GM21390 (cell line): ENCODE data around the gene CAMK1D.
"Not testable (repeated sequence)": the region's sequence is repeated elsewhere in the genome, so short reads cannot be mapped to it uniquely, and the experiment has no call there.

Source experiments
- ATAC-seq: cut with Tn5 transposase; IDR thresholded peaks from one replicate; pipeline ENCODE4 v1.9.1; 2021; ENCODE audit not compliant: unreplicated experiment

CAMK1D gene

DNA sequence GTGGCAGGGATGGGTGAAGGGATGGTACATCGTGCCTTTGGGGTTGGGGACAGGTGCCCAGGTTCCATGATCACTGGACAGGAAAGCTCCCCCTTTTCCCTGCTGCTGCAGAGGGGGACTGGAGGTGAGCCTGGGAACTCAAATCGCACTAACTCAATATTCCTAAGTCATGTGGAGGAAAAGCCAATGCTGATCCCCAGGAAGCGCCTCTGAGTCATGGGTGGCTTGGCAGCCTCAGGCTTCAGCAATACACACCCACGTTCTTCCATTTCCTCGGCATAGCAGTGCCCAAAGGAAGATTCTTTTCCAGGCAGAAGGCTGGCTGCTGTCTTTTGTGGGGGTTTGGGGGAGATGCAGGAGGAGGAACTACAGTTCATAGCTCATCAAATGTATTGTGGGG, 486.4 kb downstream of the CAMK1D start:
- no peak for ATAC-seq

DNA sequence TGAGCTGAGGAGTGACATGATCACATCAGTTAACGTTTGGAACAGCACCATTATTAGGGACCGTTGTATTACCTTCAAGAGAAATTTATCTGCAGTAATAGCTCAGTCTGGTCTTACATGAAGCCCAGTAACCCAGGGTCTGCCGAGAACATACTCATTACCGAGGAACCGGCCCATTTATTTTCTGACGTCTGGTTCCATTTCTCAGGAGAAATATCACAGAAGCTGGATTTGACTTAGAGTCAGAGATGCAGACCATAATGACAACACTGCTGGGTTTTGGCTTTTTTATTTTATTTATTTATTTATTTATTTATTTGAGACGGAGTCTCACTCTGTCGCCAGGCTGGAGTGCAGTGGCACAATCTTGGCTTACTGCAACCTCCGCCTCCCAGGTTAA, 489.0 kb downstream of the CAMK1D start:
- no peak for ATAC-seq

GRCh38 chr10:12838995-12839927, 489.9 kb downstream of the CAMK1D start:
- ATAC-seq: no peak

- no peak for ATAC-seq
Observed at GRCh38 chr10:12839941-12840611, 490.7 kb downstream of the CAMK1D start.

DNA sequence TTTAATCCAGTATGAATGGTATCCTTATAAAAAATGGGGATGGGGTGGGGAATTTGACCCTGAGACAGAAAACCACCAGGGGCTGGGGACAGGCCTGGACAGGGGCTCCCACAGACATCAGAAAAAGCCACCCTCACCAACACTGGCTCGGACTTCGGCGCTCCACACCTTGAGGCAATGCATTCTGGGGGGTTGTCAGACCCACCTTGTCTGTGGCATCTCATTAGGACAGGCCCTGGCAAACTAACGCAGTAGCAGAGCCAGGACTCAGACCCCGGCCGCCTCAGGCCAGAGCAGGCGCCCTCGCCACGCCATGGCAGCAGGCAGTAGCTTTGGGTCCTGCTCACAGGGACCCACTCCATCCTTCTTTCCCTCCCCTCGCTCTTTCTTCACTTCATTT, 492.1 kb downstream of the CAMK1D start:
- no peak for ATAC-seq

DNA sequence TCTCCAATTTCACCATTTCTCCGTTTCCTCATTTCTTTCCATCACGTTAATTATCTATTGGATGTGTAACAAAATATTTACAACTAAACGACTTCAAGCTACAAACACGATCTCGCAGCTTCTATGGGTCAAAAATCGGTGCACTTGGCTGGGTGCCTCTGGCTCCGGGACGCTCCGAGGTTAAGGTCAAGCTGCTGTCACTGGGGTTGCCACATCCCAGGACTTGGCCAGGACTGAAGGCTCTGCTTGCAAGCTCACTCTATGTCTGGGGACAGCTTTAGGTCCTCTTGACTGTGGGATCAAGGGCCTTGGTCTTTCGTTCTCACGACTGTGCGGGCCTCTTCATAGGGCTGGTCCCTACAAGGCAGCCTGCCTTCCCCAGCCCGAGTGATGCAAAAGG, 492.5 kb downstream of the CAMK1D start:
- no peak for ATAC-seq

GRCh38 chr10:12842310-12842709, 493.0 kb downstream of the CAMK1D start:
- ATAC-seq: no peak

DNA sequence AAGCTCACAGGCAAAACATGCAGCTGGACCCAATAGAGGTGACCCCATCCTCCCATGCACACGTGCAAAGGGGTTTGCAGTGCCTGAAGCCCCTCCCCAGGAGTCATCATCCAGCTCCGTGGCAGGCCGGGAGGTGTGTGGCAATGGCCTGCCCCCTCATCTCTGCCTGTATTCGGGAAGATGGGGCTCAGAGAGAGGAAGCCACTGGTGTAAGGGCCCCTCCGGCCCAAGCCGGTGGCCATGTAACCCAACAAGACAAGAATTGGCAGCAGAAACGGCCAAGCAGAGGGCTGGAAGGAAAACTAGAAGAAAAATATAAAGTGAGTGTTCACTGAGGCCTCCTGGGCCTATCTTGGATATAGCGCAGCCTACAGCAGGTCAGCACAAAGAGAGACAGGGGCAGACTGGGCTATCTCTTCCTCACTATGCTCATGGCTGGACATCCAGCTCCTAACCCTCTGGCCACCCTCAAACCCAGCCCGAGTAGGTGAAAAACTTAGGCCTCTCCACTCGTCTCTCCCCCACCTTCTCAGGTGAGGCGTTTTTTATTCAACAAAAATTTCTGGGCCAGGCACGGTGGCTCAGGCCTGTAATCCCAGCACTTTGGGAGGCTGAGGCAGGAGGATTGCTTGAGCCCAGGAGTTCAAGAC, 494.1 kb downstream of the CAMK1D start:
- no peak for ATAC-seq

DNA sequence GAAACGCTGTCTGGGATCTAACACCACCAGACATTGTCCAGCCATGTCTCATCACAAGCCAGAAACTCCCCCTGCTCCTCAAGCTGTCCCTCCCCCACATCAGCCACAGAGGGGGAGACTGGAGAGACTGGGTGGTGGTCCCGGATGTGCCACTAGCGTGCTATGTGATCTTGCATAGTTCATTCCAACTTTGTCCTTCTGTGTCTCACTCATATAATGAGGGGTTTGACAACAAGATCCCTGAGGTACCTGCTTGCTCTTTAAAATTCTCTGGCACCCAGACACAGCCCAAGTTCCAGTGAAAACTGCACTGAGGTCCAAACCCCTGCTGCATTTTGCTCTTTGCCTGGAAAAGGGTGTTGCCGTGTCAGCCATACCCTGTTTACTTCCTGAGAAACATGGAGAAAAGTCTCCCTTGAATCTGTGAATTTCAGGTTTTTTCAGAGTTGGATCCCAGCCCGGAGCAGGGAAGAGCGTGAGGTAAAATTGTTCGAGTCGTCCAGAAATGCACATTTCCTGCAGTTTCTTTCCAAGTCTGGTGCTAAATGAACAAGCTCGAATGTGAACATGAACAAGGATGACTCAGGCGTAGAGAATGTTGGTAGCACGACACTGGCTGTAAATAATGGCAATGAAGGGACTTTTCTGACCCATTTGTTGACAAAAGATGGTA, 495.6 kb downstream of the CAMK1D start:
- ATAC-seq: no peak

DNA sequence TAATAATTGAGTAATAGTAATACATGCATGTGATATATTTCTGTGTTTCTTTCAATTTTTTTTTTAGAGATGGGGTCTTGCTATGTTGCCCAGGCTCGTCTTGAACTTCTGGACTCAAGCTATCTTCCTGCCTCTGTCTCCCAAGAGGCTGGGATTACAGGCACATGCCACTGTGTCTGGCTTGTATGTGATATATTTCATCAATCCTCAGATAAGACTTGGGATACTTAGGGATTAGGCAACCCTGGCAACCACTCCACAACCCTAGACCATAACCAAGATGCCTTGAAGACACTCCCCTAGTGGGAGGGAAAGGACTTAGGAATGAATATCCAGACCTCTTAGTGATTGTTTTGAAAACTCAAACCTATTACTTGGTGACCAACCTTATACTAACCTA, 497.4 kb downstream of the CAMK1D start:
- ATAC-seq: no peak

GRCh38 chr10:12847361-12847975, 498.1 kb downstream of the CAMK1D start:
- ATAC-seq: no peak

GRCh38 chr10:12848439-12849173, 499.3 kb downstream of the CAMK1D start:
- ATAC-seq: no peak

GRCh38 chr10:12849319-12850181, 500.2 kb downstream of the CAMK1D start:
- no peak for ATAC-seq

DNA sequence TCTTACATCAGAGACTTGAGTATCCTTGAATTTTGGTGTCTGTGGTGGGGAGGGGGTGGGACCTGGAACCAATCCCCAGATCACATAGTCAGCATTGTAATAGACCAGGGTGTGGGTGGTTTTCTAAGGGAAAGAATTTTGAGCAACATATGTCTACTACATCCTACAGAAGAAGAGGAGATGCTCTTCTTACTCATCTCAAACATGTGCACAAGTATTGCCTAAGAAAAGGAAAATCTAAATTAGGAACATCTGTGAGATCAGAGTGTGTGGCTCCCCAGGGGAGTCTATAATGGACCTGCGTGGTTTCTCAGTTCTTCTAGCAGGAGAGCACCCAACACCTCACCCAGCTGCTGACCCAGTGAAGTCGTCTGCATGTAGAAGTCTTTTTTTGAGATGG, 503.3 kb downstream of the CAMK1D start:
- no peak for ATAC-seq

DNA sequence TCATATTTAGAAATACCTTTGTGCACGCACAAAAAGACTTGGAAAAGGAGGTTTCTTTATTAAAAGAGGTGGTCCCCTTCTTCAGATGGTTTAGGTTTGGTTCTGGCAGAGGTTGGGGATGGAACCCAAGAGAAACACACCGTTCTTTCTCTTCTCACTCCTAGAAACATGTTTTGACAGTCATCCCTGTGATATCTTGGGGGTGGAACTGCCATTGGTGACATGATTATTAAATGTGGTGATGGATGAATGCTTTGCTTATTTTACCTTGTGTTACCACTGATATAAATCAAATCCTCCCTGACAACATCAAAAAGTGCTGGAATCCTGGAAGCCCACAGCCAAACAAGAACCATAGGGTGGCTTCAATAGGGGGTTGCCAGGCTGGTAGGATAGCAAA, 505.6 kb downstream of the CAMK1D start:
- ATAC-seq: no peak

DNA sequence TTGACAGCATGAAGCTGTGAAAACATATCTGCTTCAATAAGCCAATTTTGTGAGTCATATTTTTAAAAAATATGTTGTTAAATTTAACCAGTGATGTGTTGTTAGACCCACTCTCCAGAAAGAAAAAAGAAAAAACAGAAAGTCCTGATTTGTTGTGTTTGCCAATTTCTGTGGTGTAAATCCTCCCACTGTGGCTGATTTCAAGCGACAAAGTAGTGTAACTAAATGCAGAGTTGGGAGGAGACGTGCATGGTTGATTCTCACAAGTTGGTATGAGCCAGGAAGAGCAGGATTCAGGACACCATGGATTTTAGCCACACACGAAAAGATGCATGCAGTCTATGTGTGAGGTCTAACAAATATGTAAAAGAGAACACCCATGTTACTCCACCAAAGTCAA, 513.1 kb downstream of the CAMK1D start:
- no peak for ATAC-seq

GRCh38 chr10:12865515-12865914, 516.2 kb downstream of the CAMK1D start:
- not testable (repeated sequence) for ATAC-seq

- no peak for ATAC-seq
Observed at GRCh38 chr10:12868229-12868628, 518.9 kb downstream of the CAMK1D start.

GRCh38 chr10:12869427-12869826, 520.1 kb downstream of the CAMK1D start:
- ATAC-seq: no peak
